GM21447 (cell line): Measurements from ENCODE around the gene PLXDC1.

ENCODE experiments used
- ATAC-seq: cut with Tn5 transposase; IDR thresholded peaks from one replicate; pipeline ENCODE4 v1.9.1; 2021; ENCODE audit not compliant: unreplicated experiment

PLXDC1 gene

DNA sequence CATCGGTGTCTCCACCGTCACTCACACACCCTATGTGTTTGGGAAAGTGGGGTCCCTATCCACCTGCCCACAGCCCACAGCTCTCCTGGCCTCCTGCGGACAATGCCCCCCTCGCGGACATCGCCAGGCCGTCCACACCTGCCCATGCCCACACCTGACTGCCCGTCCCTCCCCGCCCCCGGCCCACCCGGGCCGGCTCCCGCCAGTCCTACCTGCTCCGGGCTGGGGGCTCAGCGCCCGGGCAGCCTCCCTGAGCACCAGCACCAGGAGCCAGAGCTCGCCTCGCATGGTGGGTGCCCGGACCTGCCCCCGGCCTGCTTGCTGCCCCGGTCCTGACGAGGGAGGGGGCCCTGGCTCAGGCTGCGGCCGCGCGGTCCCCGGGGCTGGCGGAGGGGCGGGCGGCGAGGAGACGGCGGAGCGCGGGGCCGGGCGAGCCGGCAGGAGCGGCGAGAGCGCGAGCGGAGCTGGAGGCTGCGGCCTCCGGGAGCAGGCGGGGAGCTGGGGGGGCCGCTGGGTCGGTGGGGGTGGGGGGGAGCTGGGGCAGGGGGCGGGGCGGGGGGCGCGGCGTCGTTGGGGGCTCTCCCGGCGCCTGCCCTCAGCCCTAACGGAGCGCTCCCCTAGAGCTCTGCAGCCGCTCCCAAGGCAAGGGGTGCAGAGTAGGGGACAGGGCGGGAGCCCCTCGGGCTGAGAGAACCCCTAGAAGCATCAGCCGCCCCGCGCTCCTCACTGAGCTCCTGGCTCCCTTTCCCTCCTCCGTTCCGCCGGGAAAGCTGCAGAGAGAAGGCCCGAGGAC is at the start of gene PLXDC1:
Gene PLXDC1 (minus strand): TSS at position 488 of the 793 bp plus-strand sequence. CDS start 200 bp downstream, at position 288.
- no peak for ATAC-seq

- no peak for ATAC-seq
Observed at GRCh38 chr17:39200957-39201510, 49.6 kb upstream of the PLXDC1 start.

DNA sequence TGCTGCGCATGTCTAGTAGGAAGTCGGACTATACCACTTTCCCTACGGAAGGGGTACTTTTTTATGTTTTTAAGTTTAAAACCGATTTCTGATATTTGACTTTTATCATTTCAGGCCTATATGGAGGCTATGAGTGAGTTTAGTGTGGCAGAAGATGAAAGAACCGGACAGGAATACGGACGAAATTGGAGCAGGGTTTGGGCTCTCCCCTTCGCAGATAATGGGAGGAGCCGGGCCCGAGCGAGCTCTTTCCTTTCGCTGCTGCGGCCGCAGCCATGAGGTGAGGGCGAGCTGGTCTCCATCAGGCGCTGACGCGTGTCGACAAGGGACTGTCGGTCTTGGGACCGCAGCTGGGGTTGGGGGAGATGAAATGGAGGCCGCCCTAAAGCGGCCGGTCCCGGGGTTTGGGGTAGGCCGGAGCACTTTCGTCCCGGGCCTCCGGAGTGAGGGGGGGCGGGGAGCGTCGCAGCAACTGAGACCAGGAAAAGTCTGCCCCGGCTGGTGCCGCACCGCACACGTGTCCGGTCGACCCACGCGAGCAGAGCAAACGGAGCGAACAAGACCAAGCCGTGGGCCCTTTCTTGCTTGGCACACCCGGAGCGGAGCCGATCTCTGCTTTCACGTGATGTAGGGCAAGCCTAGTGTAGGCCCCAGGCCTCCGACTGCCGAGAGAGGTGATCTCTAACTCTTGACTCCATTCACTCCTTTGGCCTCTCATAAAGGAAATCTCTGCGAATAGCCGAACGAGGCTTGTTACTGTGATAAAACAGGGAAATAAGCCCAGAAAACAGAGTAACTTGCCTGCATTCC is 48.8 kb upstream of the PLXDC1 start, which contains the start of gene RPL19:
Gene RPL19 (plus strand): TSS at position 214 of the 810 bp plus-strand sequence. CDS start 62 bp downstream, at position 276.
- peak; percentile 48 for ATAC-seq

- peak; percentile 51 for ATAC-seq
Observed at GRCh38 chr17:39199820-39200069, 48.3 kb upstream of the PLXDC1 start.

GRCh38 chr17:39198186-39198566 is 46.7 kb upstream of the PLXDC1 start:
- ATAC-seq: no peak

DNA sequence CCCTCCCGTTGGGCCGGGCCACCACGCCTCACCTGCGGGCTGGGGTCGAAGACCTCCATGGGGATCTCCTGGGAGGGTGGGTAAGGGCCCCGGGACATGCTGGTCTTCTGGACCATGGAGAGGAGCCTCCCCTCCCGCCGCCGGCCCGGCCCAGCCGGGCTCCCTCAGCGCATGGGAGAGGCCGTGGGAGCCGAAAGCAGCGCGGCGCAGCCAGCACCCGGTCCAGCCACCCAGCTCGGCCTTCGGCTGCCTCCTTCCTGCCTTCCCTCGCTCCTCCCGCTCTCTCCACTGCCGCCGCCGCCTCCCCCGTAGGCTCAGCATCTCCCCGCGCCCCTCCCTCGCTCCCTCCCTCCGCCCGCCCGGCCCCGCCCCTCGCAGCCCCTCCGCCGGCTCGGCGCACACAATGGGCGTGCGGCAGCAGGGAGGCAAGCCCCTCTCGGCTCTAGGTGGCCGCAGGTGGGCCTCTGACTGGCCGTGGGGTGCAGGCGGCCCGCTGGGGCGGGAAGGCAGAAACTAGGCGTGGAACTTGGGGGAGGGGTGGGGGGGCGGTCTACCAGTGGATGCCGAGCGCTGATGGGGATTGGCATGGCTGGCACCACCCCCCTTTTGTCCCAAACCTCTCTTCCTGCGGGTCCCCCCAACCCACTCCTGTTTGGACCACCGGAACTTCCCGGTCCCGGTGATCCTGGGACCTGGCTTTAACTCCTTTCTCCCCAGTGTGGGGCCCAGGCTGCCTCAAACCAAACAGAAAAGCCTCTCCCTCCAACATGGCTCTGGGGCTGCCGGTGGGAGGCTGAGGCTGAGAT is 46.1 kb upstream of the PLXDC1 start, which contains the start of gene CACNB1:
Gene CACNB1 (minus strand): TSS at position 290 of the 806 bp plus-strand sequence. CDS start 174 bp downstream, at position 116.
- ATAC-seq: no peak

GRCh38 chr17:39196808-39197291 is 45.4 kb upstream of the PLXDC1 start:
- ATAC-seq: no peak

GRCh38 chr17:39196241-39196807 is 44.9 kb upstream of the PLXDC1 start:
- no peak for ATAC-seq

DNA sequence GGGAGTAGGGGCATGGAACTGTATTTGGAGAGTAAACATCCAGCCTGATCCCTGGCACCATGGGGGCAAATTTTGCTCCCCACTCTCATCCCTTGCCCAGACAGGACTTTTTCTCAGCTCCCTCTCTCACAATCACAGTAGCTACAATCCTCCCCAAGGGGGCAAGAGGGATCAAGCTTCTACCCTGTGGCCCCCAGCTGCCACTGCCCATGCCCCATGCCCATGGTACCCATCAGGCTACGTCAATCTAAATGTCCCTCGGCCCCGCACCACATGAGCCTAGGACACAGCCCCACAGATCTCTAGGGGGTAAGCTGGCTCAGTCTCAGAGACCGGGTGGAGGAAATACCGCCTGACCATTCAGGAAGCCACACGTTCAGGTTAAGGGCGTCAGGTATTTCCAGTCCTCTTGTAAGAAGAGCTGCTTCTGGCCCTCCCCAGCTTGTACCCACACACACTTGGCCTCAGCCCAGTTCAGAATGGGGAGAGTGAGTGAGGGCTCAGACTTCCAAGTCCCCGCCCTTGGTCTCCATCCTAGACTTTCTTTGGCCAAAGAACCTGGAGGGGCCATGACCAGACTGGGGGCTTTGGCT is 44.2 kb upstream of the PLXDC1 start:
- ATAC-seq: no peak

DNA sequence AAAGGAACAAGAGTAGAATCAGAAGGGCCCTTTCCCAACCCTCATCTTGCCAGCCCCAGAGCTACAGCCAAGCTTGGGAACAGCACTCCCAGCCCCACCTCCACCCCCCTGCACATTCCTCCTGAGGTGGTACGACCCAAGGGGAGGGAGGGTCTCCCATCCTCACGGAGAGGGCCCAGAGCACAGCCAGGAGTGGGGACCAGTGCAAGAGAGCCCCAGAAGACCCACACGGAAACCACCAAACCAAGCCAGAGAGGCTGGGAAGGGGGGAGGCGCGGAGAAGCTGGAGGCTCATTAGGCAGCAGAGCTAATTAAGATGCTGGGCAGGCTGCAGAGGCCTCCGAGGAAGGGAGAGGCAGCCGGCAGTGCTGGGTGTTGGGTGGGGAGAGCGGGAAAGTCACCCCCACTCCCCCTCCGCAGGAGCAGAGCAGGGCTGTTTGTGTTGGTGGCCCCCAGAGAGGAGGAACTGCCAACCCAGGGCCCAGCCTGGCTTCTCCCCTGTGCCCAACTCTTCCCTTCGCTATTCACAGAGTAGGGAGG is 43.6 kb upstream of the PLXDC1 start:
- ATAC-seq: no peak

DNA sequence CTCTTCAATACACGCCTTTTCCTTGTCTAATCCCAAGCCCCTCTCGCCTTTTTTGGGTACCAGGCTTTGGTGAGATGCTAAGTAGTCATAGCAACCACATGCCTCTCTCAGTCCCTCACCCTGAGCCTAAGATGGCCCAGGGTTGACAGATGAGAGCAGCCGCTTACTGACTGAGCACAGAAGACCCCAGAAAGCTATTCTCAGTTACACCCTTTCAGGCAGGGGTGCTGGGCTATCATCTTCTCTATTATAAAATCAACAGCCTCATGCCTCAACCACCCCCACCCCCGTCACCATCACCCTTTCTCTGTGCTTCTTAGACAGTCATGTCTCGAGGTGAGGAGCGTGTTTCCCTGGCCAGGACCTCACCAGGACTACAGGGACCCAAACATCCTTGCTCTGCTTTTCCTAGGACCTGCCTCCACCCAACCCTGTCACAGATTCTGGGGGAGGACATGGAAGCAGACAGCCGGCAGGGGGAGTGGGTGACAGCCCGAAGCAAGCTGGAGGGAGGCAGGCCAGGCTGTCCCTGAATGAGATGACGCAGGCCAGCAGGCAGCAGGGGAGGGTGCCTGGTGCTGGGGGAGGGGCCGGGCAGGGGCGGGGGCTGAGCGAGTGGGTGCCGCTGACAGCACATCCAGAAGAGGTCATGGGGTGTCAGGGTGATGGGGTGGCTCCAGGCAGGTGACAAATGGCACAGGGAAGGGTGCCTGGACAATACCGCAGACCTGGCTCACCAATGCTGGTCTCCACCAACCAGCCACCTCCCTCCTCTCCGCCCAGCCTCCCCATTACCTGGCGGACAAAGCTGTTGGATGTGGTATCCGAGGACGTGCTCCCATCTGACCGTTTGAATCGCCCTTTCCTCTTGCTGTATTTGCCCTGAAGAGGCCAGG is 42.9 kb upstream of the PLXDC1 start:
- ATAC-seq: no peak

- ATAC-seq: no peak
Observed at GRCh38 chr17:39193346-39193745, 41.9 kb upstream of the PLXDC1 start.

GRCh38 chr17:39192901-39193300 is 41.5 kb upstream of the PLXDC1 start:
- ATAC-seq: no peak

GRCh38 chr17:39191750-39192510 is 40.5 kb upstream of the PLXDC1 start:
- ATAC-seq: no peak

DNA sequence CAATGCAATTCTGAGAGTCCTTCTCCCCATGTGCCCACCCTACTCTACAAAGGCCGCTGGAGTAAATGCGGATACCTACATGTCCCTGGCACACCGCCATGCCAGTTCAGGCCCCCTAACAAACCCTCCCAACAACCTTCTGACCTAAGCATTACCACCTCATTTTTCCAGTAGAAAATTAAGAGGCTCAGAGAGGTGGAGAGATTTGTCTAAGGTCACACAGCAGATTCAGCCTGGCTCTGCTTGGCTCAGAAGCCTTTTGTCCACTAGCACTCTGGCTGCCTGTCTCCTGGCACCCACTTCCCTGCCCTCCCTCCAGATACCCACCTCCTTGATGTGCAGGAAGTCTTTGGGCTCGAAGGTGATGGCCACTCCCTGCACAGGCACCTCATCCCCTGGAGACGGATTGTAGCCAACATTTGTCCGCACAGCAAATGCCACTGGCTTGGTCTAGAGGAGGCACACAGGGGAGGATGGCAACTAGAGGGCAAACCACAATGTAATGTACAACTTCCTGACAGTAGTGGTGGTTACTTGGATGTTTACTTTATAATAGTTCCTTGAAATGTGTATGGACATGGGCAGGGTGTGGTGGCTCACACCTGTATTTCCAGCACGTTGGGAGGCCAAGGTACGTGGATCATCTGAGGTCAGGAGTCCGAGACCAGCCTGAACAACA is 35.9 kb upstream of the PLXDC1 start:
- no peak for ATAC-seq

GRCh38 chr17:39186481-39187002 is 35.1 kb upstream of the PLXDC1 start:
- no peak for ATAC-seq

- no peak for ATAC-seq
Observed at GRCh38 chr17:39183720-39184119, 32.3 kb upstream of the PLXDC1 start.
